ENCODE measurements around the gene SRA1.
"Not testable (repeated sequence)": the region's sequence is repeated elsewhere in the genome, so short reads cannot be mapped to it uniquely, and the experiment has no call there.

The SRA1 gene

GRCh38 chr5:140598836-140599235 lies 41.6 kb upstream of the SRA1 start:
- TF ChIP-seq CTCF (IDR thresholded peaks at IDR 0.05; ENCODE audit: low read depth, low read length, missing control alignments), result no peak
- no peak overlapping the region for H3K4me3 ChIP-seq (ENCODE audit: low read depth, low read length)
- DNase-seq (ENCODE audit: low read depth), result no peak

GRCh38 chr5:140596321-140596741 lies 39.1 kb upstream of the SRA1 start:
- H3K4me3 ChIP-seq (ENCODE audit: low read depth, low read length), result no peak overlapping the region
- no peak for DNase-seq (ENCODE audit: low read depth)
- TF ChIP-seq CTCF (IDR thresholded peaks at IDR 0.05; ENCODE audit: low read depth, low read length, missing control alignments), result no peak

- no peak for DNase-seq (ENCODE audit: low read depth)
- H3K4me3 ChIP-seq (ENCODE audit: low read depth, low read length), result no peak overlapping the region
- TF ChIP-seq CTCF (IDR thresholded peaks at IDR 0.05; ENCODE audit: low read depth, low read length, missing control alignments), result no peak
Observed at GRCh38 chr5:140595538-140596300, 38.4 kb upstream of the SRA1 start.

- no peak overlapping the region for H3K4me3 ChIP-seq (ENCODE audit: low read depth, low read length)
- no peak for DNase-seq (ENCODE audit: low read depth)
- TF ChIP-seq CTCF (IDR thresholded peaks at IDR 0.05; ENCODE audit: low read depth, low read length, missing control alignments), result no peak
Observed at GRCh38 chr5:140594169-140594568, 36.9 kb upstream of the SRA1 start.

- DNase-seq (ENCODE audit: low read depth); H3K4me3 ChIP-seq (ENCODE audit: low read depth, low read length): not testable (repeated sequence)
Observed at GRCh38 chr5:140593070-140593469, 35.8 kb upstream of the SRA1 start.

- no peak for DNase-seq (ENCODE audit: low read depth)
- no peak for TF ChIP-seq CTCF (IDR thresholded peaks at IDR 0.05; ENCODE audit: low read depth, low read length, missing control alignments)
- H3K4me3 ChIP-seq (ENCODE audit: low read depth, low read length), result no peak overlapping the region
Observed at GRCh38 chr5:140591747-140592372, 34.6 kb upstream of the SRA1 start.

GRCh38 chr5:140590861-140591260 lies 33.6 kb upstream of the SRA1 start:
- no peak overlapping the region for H3K4me3 ChIP-seq (ENCODE audit: low read depth, low read length)
- DNase-seq (ENCODE audit: low read depth), result no peak
- TF ChIP-seq CTCF (IDR thresholded peaks at IDR 0.05; ENCODE audit: low read depth, low read length, missing control alignments), result no peak

Data from GM12864 (cell line).